SJCRH30 (cell line): ENCODE results near the gene SLC47A1. TPM values are rescaled to one million over a fixed set of nuclear protein-coding genes. Genes with fewer than 3 reads are reported as not detected.

ENCODE experiments used
- DNase-seq, 2 experiments: peaks; one replicate each; pipeline ENCODE4 v3.0.0-alpha.2; 2015 to 2020
- H3K27ac ChIP-seq: fragments of 250-450 bp; sonication (Bioruptor Pico); 2 replicates; pipeline ENCODE4 v1.5.1; 2020; ENCODE audit warnings: mild to moderate bottlenecking, moderate library complexity
- H3K27me3 ChIP-seq: fragments of 250-450 bp; sonication (Bioruptor Pico); 2 replicates; pipeline ENCODE4 v1.5.1; 2020; ENCODE audit warnings: mild to moderate bottlenecking, moderate library complexity
- H3K36me3 ChIP-seq: fragments of 250-450 bp; sonication (Bioruptor Pico); 2 replicates; pipeline ENCODE4 v1.5.1; 2020; ENCODE audit warnings: mild to moderate bottlenecking, moderate library complexity
- H3K4me1 ChIP-seq: fragments of 250-450 bp; sonication (Bioruptor Pico); 2 replicates; pipeline ENCODE4 v1.5.1; 2020; ENCODE audit warnings: mild to moderate bottlenecking, moderate library complexity
- H3K4me3 ChIP-seq: fragments of 250-450 bp; sonication (Bioruptor Pico); 2 replicates; pipeline ENCODE4 v1.5.1; 2020; ENCODE audit warnings: mild to moderate bottlenecking, moderate library complexity
- H3K9me3 ChIP-seq: fragments of 250-450 bp; sonication (Bioruptor Pico); replicated peaks from 2 replicates; pipeline ENCODE4 v1.5.1; 2020; ENCODE audit warnings: mild to moderate bottlenecking, moderate library complexity
- total RNA-seq: library from RNA; depleted of rRNA; stranded (reverse); fragments of >200 nt; shearing (Covaris generic); gene quantifications from 2 replicates; pipeline ENCODE4 v1.2.3, GENCODE V29; 2014

The SLC47A1 gene
- total RNA-seq, 1 experiment from 2014 or later = not detected

DNA sequence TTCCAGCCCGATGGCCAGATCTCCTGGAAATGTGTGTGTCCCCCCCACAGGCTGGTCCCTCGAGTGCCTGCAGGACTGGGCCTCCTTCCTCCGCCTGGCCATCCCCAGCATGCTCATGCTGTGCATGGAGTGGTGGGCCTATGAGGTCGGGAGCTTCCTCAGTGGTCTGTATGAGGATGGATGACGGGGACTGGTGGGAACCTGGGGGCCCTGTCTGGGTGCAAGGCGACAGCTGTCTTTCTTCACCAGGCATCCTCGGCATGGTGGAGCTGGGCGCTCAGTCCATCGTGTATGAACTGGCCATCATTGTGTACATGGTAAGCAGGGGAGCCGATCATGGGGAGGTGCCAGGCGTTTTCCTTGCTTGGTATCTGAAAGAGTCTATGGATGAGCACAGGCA lies 22.1 kb downstream of the SLC47A1 start:
- Histone ChIP-seq H3K9me3 (0 out of 2 replicates have a peak, but pooled peaks cover 2% of the 10 kb centered on the region), H3K36me3 (no peaks in the 10 kb centered on the region), H3K4me1 (no peaks in the 10 kb centered on the region), H3K27ac (no peak overlapping the region), H3K27me3 (peaks cover 25% of the 10 kb centered on the region), H3K4me3 (no peak overlapping the region)
- DNase-seq = no peak

- H3K27ac ChIP-seq = no peak overlapping the region
- no peak overlapping the region for H3K4me3 ChIP-seq
- DNase-seq = no peak
- H3K4me1 ChIP-seq = no peaks in the 10 kb centered on the region
- no peaks in the 10 kb centered on the region for H3K36me3 ChIP-seq
- H3K9me3 ChIP-seq = 0 out of 2 replicates have a peak, but pooled peaks cover 2% of the 10 kb centered on the region
- peaks cover 15% of the 10 kb centered on the region for H3K27me3 ChIP-seq
These were observed 25.3 kb downstream of the SLC47A1 start for GRCh38 chr17:19558946-19559345.

DNA sequence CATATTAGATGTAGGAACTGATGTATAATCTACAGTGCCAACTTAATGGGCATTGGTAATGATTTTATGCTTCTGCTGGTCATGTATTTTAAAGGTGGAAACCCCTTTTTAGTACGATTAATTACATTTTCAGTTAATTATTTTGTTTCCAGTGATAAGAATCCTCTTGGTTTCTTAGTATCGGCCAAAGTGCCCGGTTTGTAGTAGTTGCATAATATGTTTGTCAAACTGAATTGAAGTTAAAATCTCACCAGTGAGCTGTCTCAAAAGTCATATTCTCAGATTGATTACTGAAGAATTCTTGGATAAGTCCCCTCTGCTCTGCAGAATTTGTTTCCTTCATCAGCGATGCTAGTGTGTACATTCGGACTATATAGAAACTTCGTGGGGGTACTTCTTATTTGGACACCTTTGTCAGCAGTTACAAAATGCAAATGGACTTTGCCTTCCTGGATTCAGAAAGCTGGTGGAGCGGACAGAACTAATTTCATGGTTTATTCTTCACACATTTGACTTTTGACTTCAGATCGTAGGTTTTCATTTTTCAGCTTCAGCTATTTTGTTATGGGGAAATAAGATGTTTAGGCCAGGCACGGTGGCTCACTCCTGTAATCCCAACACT lies 28.2 kb downstream of the SLC47A1 start:
- 0 out of 2 replicates have a peak, but pooled peaks cover 2% of the 10 kb centered on the region for H3K9me3 ChIP-seq
- no peaks in the 10 kb centered on the region for H3K4me1 ChIP-seq
- H3K27ac ChIP-seq = no peak overlapping the region
- no peaks in the 10 kb centered on the region for H3K36me3 ChIP-seq
- H3K27me3 ChIP-seq = peaks cover 4% of the 10 kb centered on the region; the same call in 1 of the 2 replicates
- H3K4me3 ChIP-seq = no peak overlapping the region
- no peak for DNase-seq

GRCh38 chr17:19565817-19566575 lies 32.3 kb downstream of the SLC47A1 start:
- Histone ChIP-seq H3K27me3 (peaks cover 9% of the 10 kb centered on the region; the same call in 1 of the 2 replicates), H3K4me3 (no peak overlapping the region), H3K27ac (no peak overlapping the region), H3K4me1 (no peaks in the 10 kb centered on the region), H3K36me3 (no peaks in the 10 kb centered on the region), H3K9me3 (no peaks in the 10 kb centered on the region)
- no peak for DNase-seq

DNA sequence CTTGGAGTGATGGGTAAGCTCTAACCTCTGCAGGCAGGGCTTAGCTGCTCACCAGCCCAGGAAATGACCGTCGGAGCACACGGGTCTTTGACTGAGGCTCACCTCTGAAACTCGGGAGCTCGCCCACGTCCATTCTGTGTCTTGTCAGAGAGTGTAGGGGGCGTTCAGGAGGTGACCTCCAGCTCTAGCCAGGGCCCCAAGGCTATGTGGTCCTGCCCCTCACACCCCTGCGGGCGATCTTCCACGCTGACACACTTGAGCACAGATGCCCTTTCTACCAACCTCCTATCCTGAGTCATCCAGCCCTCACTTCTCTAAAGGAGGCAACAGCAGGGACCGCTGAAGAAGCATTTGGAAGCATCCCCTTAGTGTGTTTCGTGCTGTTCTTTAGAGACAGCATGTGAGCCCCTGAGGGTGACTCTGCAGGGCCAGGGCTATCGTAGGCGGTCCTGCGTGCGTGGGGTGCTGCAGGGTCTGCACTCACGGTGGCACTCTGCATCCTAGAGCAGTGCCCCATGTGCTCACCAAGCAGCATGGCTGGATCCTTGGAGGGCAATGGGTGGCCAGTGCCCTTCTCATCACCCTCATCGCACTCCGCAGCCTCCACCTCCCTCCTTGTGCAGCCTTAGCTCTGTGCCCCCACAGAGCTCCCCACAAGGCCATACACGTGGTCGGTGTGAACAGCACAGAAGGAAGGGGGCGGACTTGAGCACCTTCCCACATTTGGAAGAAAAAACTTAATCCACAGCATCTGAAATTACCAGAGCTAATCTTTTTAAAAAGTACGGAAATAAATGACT lies 33.8 kb downstream of the SLC47A1 start:
- DNase-seq = no peak
- Histone ChIP-seq H3K27ac (no peak overlapping the region), H3K36me3 (no peaks in the 10 kb centered on the region), H3K4me1 (no peaks in the 10 kb centered on the region), H3K9me3 (no peaks in the 10 kb centered on the region), H3K4me3 (no peak overlapping the region), H3K27me3 (peaks cover 15% of the 10 kb centered on the region; the same call in 1 of the 2 replicates)

GRCh38 chr17:19568016-19568350 lies 34.3 kb downstream of the SLC47A1 start:
- peaks cover 15% of the 10 kb centered on the region; the same call in 1 of the 2 replicates for H3K27me3 ChIP-seq
- no peaks in the 10 kb centered on the region for H3K4me1 ChIP-seq
- H3K9me3 ChIP-seq = no peaks in the 10 kb centered on the region
- H3K4me3 ChIP-seq = no peak overlapping the region
- H3K36me3 ChIP-seq = no peaks in the 10 kb centered on the region
- DNase-seq = no peak
- no peak overlapping the region for H3K27ac ChIP-seq

GRCh38 chr17:19569785-19570543 lies 36.3 kb downstream of the SLC47A1 start:
- no peak overlapping the region for H3K4me3 ChIP-seq

DNA sequence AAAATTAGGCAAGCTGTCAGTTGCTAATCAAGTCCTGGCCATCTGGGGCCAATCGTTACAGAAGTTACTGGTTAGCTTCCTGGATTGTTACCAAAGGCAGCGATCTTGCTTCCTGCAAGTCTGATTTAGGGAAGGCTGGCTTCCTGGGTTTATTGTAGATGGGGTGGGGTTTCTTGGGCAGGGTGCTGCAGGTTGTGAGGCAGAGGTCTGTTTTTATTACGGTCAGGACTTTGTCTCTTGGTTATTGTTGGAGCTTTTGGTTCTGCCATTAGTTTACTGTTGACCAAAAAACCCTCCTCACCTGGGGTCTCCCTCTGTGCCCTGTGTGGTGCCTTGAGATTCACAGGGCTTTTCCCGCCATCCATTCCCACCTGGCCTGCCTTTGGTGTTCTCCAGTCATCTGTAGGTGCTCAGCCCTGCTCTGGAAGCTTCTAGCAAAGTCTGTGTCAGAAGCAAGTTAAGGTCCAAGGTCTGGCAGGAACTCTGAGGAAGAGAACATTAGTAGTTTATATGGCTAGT lies 36.9 kb downstream of the SLC47A1 start:
- H3K4me1 ChIP-seq = no peaks in the 10 kb centered on the region
- H3K4me3 ChIP-seq = no peak overlapping the region
- peaks cover 15% of the 10 kb centered on the region; the same call in 1 of the 2 replicates for H3K27me3 ChIP-seq
- H3K9me3 ChIP-seq = no peaks in the 10 kb centered on the region
- no peak overlapping the region for H3K27ac ChIP-seq
- H3K36me3 ChIP-seq = no peaks in the 10 kb centered on the region
- no peak for DNase-seq

More at GRCh38 chr17:19569785-19570543, 36.3 kb downstream of the SLC47A1 start:
- DNase-seq = peak in 1 of 2 experiments; percentile 50
- Histone ChIP-seq H3K4me1 (no peaks in the 10 kb centered on the region), H3K27ac (no peak overlapping the region), H3K9me3 (no peaks in the 10 kb centered on the region), H3K27me3 (peaks cover 15% of the 10 kb centered on the region; the same call in 1 of the 2 replicates), H3K36me3 (no peaks in the 10 kb centered on the region)

- no peaks in the 10 kb centered on the region for H3K36me3 ChIP-seq
- H3K9me3 ChIP-seq = no peaks in the 10 kb centered on the region
- H3K4me1 ChIP-seq = no peaks in the 10 kb centered on the region
- DNase-seq = no peak
- H3K4me3 ChIP-seq = no peak overlapping the region
- no peak overlapping the region for H3K27ac ChIP-seq
- H3K27me3 ChIP-seq = peaks cover 12% of the 10 kb centered on the region; the same call in 1 of the 2 replicates
These were observed 39.4 kb downstream of the SLC47A1 start for GRCh38 chr17:19573075-19573474.

GRCh38 chr17:19574956-19575355 lies 41.3 kb downstream of the SLC47A1 start:
- H3K4me3 ChIP-seq = no peak overlapping the region
- no peak overlapping the region for H3K27ac ChIP-seq
- no peaks in the 10 kb centered on the region for H3K9me3 ChIP-seq
- no peaks in the 10 kb centered on the region for H3K4me1 ChIP-seq
- no peak for DNase-seq
- no peaks in the 10 kb centered on the region for H3K36me3 ChIP-seq
- H3K27me3 ChIP-seq = peaks cover 9% of the 10 kb centered on the region; the same call in 1 of the 2 replicates

DNA sequence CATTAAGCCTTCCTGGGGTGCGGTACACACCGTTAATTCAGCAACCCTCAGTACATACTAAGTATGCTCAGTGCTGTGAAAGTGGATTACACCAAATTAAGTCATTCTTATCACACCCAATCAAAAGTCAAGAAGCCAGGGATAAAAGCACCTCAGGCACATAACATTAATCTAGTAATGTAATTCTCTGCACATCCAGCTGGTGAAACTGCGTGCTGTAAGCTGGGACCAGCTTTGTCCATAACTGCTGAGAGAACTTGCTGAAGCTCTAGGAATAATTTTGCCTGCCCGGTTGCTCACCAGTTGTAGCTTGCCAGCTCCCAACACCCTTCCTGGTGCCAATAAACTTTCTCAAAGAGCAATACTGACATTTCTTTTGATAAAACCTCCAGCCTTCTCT lies 44.9 kb downstream of the SLC47A1 start:
- Histone ChIP-seq H3K9me3 (no peaks in the 10 kb centered on the region), H3K27me3 (0 out of 2 replicates have a peak, but pooled peaks cover 3% of the 10 kb centered on the region), H3K27ac (no peak overlapping the region), H3K36me3 (no peaks in the 10 kb centered on the region), H3K4me3 (no peak overlapping the region), H3K4me1 (no peaks in the 10 kb centered on the region)
- no peak for DNase-seq

GRCh38 chr17:19579192-19579761 lies 45.6 kb downstream of the SLC47A1 start:
- no peaks in the 10 kb centered on the region for H3K9me3 ChIP-seq
- H3K4me1 ChIP-seq = no peaks in the 10 kb centered on the region
- H3K27me3 ChIP-seq = 0 out of 2 replicates have a peak, but pooled peaks cover 3% of the 10 kb centered on the region
- H3K27ac ChIP-seq = no peak overlapping the region
- H3K4me3 ChIP-seq = no peak overlapping the region
- no peaks in the 10 kb centered on the region for H3K36me3 ChIP-seq
- DNase-seq = no peak

DNA sequence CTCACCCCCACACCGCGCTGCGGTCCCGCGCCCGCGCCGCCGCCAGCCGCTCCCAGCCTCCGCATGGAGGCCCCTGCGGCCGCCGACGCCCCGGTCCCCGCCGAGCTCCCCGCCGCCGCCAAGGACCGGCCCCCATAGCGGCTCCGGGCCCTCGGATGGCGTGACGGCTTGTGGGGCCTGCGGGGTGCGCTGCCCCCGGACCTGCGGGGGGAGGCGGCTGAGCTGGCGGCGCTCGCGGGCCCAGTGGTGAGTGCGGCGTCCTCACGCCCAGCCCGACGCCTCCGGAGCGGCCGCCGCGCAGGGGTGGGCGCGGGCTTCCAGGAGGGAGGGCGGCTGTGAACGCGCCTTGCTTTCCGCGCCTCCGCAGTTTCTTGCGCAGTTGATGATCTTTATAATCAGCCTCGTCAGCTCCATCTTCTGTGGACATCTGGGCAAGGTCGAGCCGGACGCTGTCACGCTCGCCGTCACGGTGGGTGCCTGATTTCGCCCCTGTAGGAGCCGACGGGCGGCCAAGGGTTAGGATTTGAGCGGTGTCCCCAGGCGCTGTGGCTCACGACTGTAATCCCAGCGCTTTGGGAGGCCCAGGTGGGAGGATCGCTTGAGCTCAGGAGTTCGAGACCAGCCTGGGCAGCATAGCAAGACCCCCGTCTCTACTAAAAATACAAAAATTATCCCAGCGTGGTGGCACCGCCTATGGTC lies 46.4 kb downstream of the SLC47A1 start:
- H3K4me1 ChIP-seq = no peaks in the 10 kb centered on the region
- H3K9me3 ChIP-seq = no peaks in the 10 kb centered on the region
- H3K27ac ChIP-seq = no peak overlapping the region
- no peak overlapping the region for H3K4me3 ChIP-seq
- H3K27me3 ChIP-seq = peaks cover 7% of the 10 kb centered on the region; the same call in 1 of the 2 replicates
- DNase-seq = no peak
- no peaks in the 10 kb centered on the region for H3K36me3 ChIP-seq
